CD14-positive monocyte (primary cell): ENCODE measurements around the gene ULK4. TPM values are rescaled to one million over a fixed set of nuclear protein-coding genes. Genes with fewer than 3 reads are reported as not detected.

Experiments used
- DNase-seq, 3 donors: peaks; one replicate each; pipeline ENCODE4 v3.0.0-alpha.2; 2011 to 2022
- H2AFZ ChIP-seq: 2 replicates; pipeline ENCODE4 v1.6.0; 2012; ENCODE audit warnings: mild to moderate bottlenecking, low read depth, low read length, inconsistent platforms; ENCODE audit not compliant: insufficient read depth, poor library complexity, severe bottlenecking
- H3K27ac ChIP-seq, 2 donors: 1 replicate in 1 of 2; 2 replicates in 1 of 2; pipeline ENCODE4 v1.5.1; 2012 to 2013; ENCODE audit warnings: low read length in 2 of 2, control low read depth in 1 of 2, inconsistent platforms in 1 of 2, low read depth in 1 of 2, mild to moderate bottlenecking in 1 of 2
- H3K27me3 ChIP-seq, 2 donors: one replicate each; pipeline versions ENCODE4 v1.6.0 to v1.6.1; 2011 to 2013; ENCODE audit warnings: low read length in 2 of 2; ENCODE audit not compliant: control insufficient read depth in 2 of 2, insufficient read depth in 2 of 2
- H3K36me3 ChIP-seq, 2 donors: replicated peaks in 1 of 2; 1 replicate in 1 of 2; 2 replicates in 1 of 2; pipeline versions ENCODE4 v1.5.1 to v1.6.1; 2012 to 2013; ENCODE audit warnings: low read length in 2 of 2, control low read depth in 1 of 2, inconsistent platforms in 1 of 2, mild to moderate bottlenecking in 1 of 2; ENCODE audit not compliant: insufficient read depth in 2 of 2, control insufficient read depth in 1 of 2
- H3K4me1 ChIP-seq, 2 donors: 1 replicate in 1 of 2; 2 replicates in 1 of 2; pipeline versions ENCODE4 v1.5.1 to v1.6.1; 2012 to 2013; ENCODE audit warnings: low read length in 2 of 2, control low read depth in 1 of 2, inconsistent platforms in 1 of 2, mild to moderate bottlenecking in 1 of 2, moderate library complexity in 1 of 2; ENCODE audit not compliant: insufficient read depth in 2 of 2, control insufficient read depth in 1 of 2
- H3K4me2 ChIP-seq: replicated peaks from 2 replicates; pipeline ENCODE3; 2012; ENCODE audit warnings: low read length, moderate library complexity, mild to moderate bottlenecking; ENCODE audit not compliant: poor library complexity, severe bottlenecking; ENCODE audit errors: extremely low read depth
- H3K4me3 ChIP-seq, 3 experiments: fragments of 200-600 bp in 1 of 3; sonication (generic) in 1 of 3; replicated peaks in 1 of 3; 1 replicate in 2 of 3; 2 replicates in 1 of 3; pipeline ENCODE4 v1.5.1; 2011 to 2013; ENCODE audit warnings: low read length in 3 of 3, mild to moderate bottlenecking in 3 of 3, control low read depth in 2 of 3, low read depth in 2 of 3, inconsistent platforms in 1 of 3, moderate library complexity in 1 of 3
- H3K79me2 ChIP-seq: 2 replicates; pipeline ENCODE4 v1.6.0; 2012; ENCODE audit warnings: mild to moderate bottlenecking, control low read depth, inconsistent platforms, low read length, moderate library complexity; ENCODE audit not compliant: insufficient read depth
- H3K9ac ChIP-seq: 2 replicates; pipeline ENCODE4 v1.6.0; 2017; ENCODE audit warnings: low read length, mild to moderate bottlenecking; ENCODE audit not compliant: insufficient read depth, poor library complexity, severe bottlenecking
- H3K9me3 ChIP-seq, 2 donors: replicated peaks in 1 of 2; 1 replicate in 1 of 2; 2 replicates in 1 of 2; pipeline versions ENCODE4 v1.5.1 to v1.6.1; 2012 to 2013; ENCODE audit warnings: low read length in 2 of 2, control low read depth in 1 of 2; ENCODE audit not compliant: control insufficient read depth in 1 of 2, insufficient read depth in 1 of 2
- H4K20me1 ChIP-seq: 2 replicates; pipeline ENCODE4 v1.6.0; 2012; ENCODE audit warnings: mild to moderate bottlenecking, low read length, control low read depth, moderate library complexity; ENCODE audit not compliant: insufficient read depth
- H3K27ac Mint-ChIP-seq, 7 donors: one replicate each; pipeline ENCODE4 v1.8.0; 2020; ENCODE audit warnings: mild to moderate bottlenecking in 7 of 7, mixed read lengths in 7 of 7, moderate library complexity in 6 of 7, inconsistent platforms in 2 of 7
- H3K27me3 Mint-ChIP-seq, 3 donors: one replicate each; pipeline ENCODE4 v1.8.0; 2021 to 2022; ENCODE audit warnings: low read depth in 3 of 3, mild to moderate bottlenecking in 3 of 3, mixed read lengths in 3 of 3, moderate library complexity in 3 of 3, inconsistent platforms in 1 of 3
- H3K36me3 Mint-ChIP-seq, 2 donors: one replicate each; pipeline ENCODE4 v1.8.0; 2020; ENCODE audit warnings: mixed read lengths in 2 of 2, inconsistent platforms in 1 of 2, mild to moderate bottlenecking in 1 of 2
- H3K4me1 Mint-ChIP-seq: one replicate; pipeline ENCODE4 v1.8.0; 2020; ENCODE audit warnings: mild to moderate bottlenecking, mixed read lengths
- H3K4me3 Mint-ChIP-seq, 2 donors: one replicate each; pipeline ENCODE4 v1.8.0; 2020; ENCODE audit warnings: mild to moderate bottlenecking in 2 of 2, mixed read lengths in 2 of 2, moderate library complexity in 1 of 2
- H3K9me3 Mint-ChIP-seq, 7 donors: one replicate each; pipeline ENCODE4 v1.8.0; 2020 to 2022; ENCODE audit warnings: mixed read lengths in 7 of 7, mild to moderate bottlenecking in 6 of 7, moderate library complexity in 6 of 7, inconsistent platforms in 2 of 7
- WGBS: methylation state at CpG from one replicate; pipeline ENCODE4 v1.1.5; 2013; ENCODE audit warnings: missing lambda C conversion rate; ENCODE audit not compliant: insufficient coverage; 5-methylcytosine and 5-hydroxymethylcytosine counted together
- intact Hi-C, 2 donors: fragments of 100-400 bp; cut with micrococcal nuclease; formaldehyde crosslinking; loops; one replicate each; pipeline versions ENCODE4 v1.15.0 to v1.15.1; 2023
- polyA plus RNA-seq, 3 donors: library from polyadenylated mRNA; depleted of rRNA in 1 of 3; unstranded in 2 of 3; stranded (reverse) in 1 of 3; fragments of 300-500 nt in 2 of 3; fragments of >200 nt in 1 of 3; fragmentation: Illumina TruSeq in 2 of 3; gene quantifications; 1 replicate in 2 of 3; 2 replicates in 1 of 3; pipeline ENCODE4 v1.2.3, GENCODE V29; 2012 to 2021
- TF ChIP-seq, protein P1 (sequence below): fragments of 200-600 bp; IDR thresholded peaks from one replicate; pipeline ENCODE4 v1.8.0; 2022; ENCODE audit warnings: antibody characterized with exemption, mild to moderate bottlenecking

The ULK4 gene
- polyA plus RNA-seq, 3 donors: 6.7 to 14.0 (median 11.8) TPM

DNA sequence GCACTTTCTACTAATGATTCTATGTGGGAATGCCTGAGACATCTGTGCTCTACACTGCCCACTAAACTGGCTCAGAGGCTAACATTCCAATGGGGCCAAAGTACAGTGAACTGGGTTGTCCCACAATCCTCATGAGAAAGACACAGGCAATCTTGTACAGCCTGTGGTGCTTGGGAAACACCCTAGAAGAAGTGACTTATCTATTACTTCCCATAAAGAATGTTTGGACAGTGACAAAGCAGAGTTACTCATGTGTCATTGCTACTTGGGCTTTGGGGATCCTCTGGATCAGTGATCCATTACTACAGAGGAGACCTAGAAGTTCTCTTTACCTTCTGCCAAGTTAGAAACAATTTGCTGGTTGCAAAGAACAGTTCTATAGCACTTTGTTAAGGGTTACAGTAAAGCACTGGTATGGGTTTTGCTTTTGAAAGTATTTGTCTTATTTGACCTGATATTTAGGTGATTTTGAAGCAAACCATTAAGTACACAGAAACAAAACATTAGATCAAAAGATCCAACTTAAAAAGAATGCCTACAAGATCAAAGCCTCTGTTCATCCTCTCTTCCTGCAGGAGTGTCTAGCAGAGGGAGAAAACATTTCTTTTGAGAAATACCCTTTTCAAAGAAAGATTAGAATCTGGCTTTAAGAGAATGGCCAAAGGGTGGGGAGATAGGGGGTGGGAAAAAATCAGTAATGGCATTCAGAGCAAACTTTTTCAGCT lies 686.8 kb downstream of the ULK4 start:
- H3K4me1 ChIP-seq: no peaks in the 10 kb centered on the region
- Mint-ChIP-seq H3K4me3 (no peak overlapping the region), H3K36me3 (no peaks in the 10 kb centered on the region), H3K9me3 (peaks cover 8 to 27% (median 15%) of the 10 kb centered on the region in 7 donors), H3K27me3 (peaks cover 0 to under 1% (median 0%) of the 10 kb centered on the region in 3 donors), H3K4me1 (no peaks in the 10 kb centered on the region), H3K27ac (no peak overlapping the region)
- TF ChIP-seq, protein P1, sequence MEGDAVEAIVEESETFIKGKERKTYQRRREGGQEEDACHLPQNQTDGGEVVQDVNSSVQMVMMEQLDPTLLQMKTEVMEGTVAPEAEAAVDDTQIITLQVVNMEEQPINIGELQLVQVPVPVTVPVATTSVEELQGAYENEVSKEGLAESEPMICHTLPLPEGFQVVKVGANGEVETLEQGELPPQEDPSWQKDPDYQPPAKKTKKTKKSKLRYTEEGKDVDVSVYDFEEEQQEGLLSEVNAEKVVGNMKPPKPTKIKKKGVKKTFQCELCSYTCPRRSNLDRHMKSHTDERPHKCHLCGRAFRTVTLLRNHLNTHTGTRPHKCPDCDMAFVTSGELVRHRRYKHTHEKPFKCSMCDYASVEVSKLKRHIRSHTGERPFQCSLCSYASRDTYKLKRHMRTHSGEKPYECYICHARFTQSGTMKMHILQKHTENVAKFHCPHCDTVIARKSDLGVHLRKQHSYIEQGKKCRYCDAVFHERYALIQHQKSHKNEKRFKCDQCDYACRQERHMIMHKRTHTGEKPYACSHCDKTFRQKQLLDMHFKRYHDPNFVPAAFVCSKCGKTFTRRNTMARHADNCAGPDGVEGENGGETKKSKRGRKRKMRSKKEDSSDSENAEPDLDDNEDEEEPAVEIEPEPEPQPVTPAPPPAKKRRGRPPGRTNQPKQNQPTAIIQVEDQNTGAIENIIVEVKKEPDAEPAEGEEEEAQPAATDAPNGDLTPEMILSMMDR: no peak
- H4K20me1 ChIP-seq: no peaks in the 10 kb centered on the region
- H2AFZ ChIP-seq: no peak overlapping the region
- intact Hi-C loops: no loop called here
- no peaks in the 10 kb centered on the region for H3K36me3 ChIP-seq
- no peak overlapping the region for H3K4me2 ChIP-seq
- H3K4me3 ChIP-seq: no peak overlapping the region
- no peaks in the 10 kb centered on the region for H3K27me3 ChIP-seq
- no peak overlapping the region for H3K9ac ChIP-seq
- H3K79me2 ChIP-seq: no peaks in the 10 kb centered on the region
- H3K9me3 ChIP-seq: peaks cover 0 to 26% of the 10 kb centered on the region in 2 donors
- DNase-seq: no peak
- H3K27ac ChIP-seq: no peak overlapping the region

DNA sequence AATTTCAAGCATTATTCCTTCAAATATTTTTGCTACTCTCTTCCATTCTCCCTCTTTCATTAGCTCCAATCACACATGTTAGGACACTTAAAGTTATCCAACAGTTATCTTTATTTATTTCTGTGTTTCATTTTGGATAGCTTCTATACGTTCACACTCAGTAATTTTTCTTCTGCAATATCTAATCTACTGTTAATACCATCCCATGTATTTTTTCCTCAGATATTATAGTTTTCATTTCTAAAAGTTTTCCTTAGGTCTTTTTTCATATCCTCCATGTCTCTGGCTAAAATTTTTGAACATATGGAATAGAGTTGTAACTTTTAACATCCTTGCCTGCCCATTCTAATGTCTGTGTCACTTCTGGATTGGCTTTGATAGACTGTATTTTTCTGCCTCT lies 689.2 kb downstream of the ULK4 start:
- no peaks in the 10 kb centered on the region for H4K20me1 ChIP-seq
- H2AFZ ChIP-seq: no peak overlapping the region
- H3K27ac Mint-ChIP-seq: no peak overlapping the region
- H3K27me3 ChIP-seq: no peaks in the 10 kb centered on the region
- H3K4me2 ChIP-seq: no peak overlapping the region
- H3K27me3 Mint-ChIP-seq: peaks cover 0 to 1% (median 0%) of the 10 kb centered on the region in 3 donors
- peaks cover 0 to 18% of the 10 kb centered on the region in 2 donors for H3K9me3 ChIP-seq
- H3K27ac ChIP-seq: no peak overlapping the region
- no peak overlapping the region for H3K4me3 Mint-ChIP-seq
- intact Hi-C loops: no loop called here
- TF ChIP-seq, protein P1: no peak
- no CpG with 5 or more reads among the region's 1 CpG for WGBS
- no peaks in the 10 kb centered on the region for H3K79me2 ChIP-seq
- DNase-seq: no peak
- H3K4me1 ChIP-seq: no peaks in the 10 kb centered on the region
- H3K4me3 ChIP-seq: no peak overlapping the region
- H3K36me3 Mint-ChIP-seq: no peaks in the 10 kb centered on the region
- peaks cover 6 to 36% (median 14%) of the 10 kb centered on the region in 7 donors for H3K9me3 Mint-ChIP-seq
- H3K9ac ChIP-seq: no peak overlapping the region
- H3K36me3 ChIP-seq: no peaks in the 10 kb centered on the region
- H3K4me1 Mint-ChIP-seq: no peaks in the 10 kb centered on the region
